ENCODE measurements around the gene ATP6V0C.

Gene ATP6V0C

GRCh38 chr16:2482249-2482648, 31.5 kb upstream of the ATP6V0C start:
- no peak overlapping the region for H3K4me3 ChIP-seq (ENCODE audit: low read depth, low read length)
- TF ChIP-seq CTCF (IDR thresholded peaks at IDR 0.05; ENCODE audit: control insufficient read depth, extremely low read depth, insufficient read depth), result no peak
- no peak for DNase-seq (ENCODE audit: low read depth)

- no peak overlapping the region for H3K4me3 ChIP-seq (ENCODE audit: low read depth, low read length)
- no peak for DNase-seq (ENCODE audit: low read depth)
- TF ChIP-seq CTCF (IDR thresholded peaks at IDR 0.05; ENCODE audit: control insufficient read depth, extremely low read depth, insufficient read depth), result no peak
Observed at GRCh38 chr16:2482708-2483534, 30.8 kb upstream of the ATP6V0C start.

- H3K4me3 ChIP-seq (ENCODE audit: low read depth, low read length), result no peak overlapping the region
- DNase-seq (ENCODE audit: low read depth), result no peak
- no peak for TF ChIP-seq CTCF (IDR thresholded peaks at IDR 0.05; ENCODE audit: control insufficient read depth, extremely low read depth, insufficient read depth)
Observed at GRCh38 chr16:2483939-2484897, 29.5 kb upstream of the ATP6V0C start.

- TF ChIP-seq CTCF (IDR thresholded peaks at IDR 0.05; ENCODE audit: control insufficient read depth, extremely low read depth, insufficient read depth), result no peak
Observed at GRCh38 chr16:2484898-2485508, 28.7 kb upstream of the ATP6V0C start.

GRCh38 chr16:2485811-2486507, 27.8 kb upstream of the ATP6V0C start:
- H3K4me3 ChIP-seq (ENCODE audit: low read depth, low read length), result no peak overlapping the region
- no peak for DNase-seq (ENCODE audit: low read depth)
- TF ChIP-seq CTCF (IDR thresholded peaks at IDR 0.05; ENCODE audit: control insufficient read depth, extremely low read depth, insufficient read depth), result no peak

More at GRCh38 chr16:2484898-2485508, 28.7 kb upstream of the ATP6V0C start:
- DNase-seq (ENCODE audit: low read depth), result no peak
- no peak overlapping the region for H3K4me3 ChIP-seq (ENCODE audit: low read depth, low read length)

Data from LNCaP clone FGC (cell line).